Measurements from ENCODE around the gene FEM1A. TPM values are rescaled to one million over a fixed set of nuclear protein-coding genes. Genes with fewer than 3 reads are reported as not detected.
"Not testable (repeated sequence)": the region's sequence is repeated elsewhere in the genome, so short reads cannot be mapped to it uniquely, and the experiment has no call there.

Gene FEM1A
- total RNA-seq, 1 donor: 8.8 TPM

DNA sequence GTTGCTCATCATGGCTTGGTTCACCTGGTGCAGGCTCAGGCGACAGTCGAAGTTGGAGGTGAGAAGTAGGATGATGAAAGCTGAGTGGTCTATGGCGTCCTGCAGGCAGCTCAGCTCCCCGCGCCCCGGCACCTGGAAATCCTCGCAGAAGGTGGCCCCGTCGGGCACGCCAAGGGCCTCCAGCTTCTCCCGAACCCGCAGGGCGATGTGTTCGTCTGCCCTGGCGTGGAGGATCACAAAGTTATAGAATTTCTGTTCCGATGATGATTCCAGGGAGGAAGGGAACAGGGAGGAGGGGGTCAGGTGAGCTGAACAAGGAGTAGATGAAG, 25.4 kb downstream of the FEM1A start:
- DNase-seq (ENCODE audit: low read depth): no peak
- TF ChIP-seq, protein P1, sequence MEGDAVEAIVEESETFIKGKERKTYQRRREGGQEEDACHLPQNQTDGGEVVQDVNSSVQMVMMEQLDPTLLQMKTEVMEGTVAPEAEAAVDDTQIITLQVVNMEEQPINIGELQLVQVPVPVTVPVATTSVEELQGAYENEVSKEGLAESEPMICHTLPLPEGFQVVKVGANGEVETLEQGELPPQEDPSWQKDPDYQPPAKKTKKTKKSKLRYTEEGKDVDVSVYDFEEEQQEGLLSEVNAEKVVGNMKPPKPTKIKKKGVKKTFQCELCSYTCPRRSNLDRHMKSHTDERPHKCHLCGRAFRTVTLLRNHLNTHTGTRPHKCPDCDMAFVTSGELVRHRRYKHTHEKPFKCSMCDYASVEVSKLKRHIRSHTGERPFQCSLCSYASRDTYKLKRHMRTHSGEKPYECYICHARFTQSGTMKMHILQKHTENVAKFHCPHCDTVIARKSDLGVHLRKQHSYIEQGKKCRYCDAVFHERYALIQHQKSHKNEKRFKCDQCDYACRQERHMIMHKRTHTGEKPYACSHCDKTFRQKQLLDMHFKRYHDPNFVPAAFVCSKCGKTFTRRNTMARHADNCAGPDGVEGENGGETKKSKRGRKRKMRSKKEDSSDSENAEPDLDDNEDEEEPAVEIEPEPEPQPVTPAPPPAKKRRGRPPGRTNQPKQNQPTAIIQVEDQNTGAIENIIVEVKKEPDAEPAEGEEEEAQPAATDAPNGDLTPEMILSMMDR (IDR thresholded peaks at IDR 0.05; ENCODE audit: insufficient read depth, low read length): no peak
- H3K4me3 ChIP-seq (ENCODE audit: low read depth, low read length): no peak overlapping the region

DNA sequence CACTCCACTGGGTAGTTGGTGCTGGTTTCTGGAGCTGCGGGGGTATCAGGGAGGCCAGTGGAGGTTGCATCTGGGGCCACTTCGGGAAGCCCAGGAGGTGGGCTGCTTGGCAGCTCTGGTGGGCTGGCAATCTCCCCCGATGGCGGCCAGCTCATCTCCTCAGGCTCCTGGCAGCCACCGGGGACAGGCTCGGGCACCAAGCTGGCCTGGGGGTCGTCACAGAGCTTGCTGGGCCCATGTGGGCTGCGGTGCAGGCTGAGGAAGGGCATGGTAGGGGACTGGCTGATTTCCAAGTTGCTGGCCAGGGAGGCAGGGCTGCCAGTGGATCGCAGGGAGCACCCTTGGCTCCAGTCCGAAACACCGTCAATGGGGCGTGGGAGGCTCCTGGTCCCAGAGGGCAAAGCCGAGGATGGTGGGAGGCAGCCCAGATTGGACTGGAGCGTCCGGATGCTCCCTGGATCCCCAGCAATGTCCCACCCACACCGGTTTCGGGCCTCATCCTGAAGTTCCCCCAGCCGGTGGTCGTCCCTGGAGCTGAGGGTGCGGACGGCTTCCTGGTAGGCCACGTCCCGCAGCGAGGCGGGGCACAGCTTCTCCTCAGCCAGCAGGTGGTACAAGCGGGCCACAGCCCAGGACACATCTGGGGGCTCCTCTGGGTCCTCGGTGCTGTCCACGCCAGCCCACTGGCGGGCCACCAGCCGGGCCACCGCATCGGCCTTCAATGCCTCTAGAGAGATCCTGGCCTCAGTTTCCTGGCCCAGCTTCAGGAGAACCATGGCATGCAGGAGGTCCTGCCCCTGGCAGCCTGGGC, 26.1 kb downstream of the FEM1A start:
- TF ChIP-seq, protein P1 (IDR thresholded peaks at IDR 0.05; ENCODE audit: insufficient read depth, low read length): no peak
- no peak overlapping the region for H3K4me3 ChIP-seq (ENCODE audit: low read depth, low read length)
- no peak for DNase-seq (ENCODE audit: low read depth)

GRCh38 chr19:4821265-4821664, 29.7 kb downstream of the FEM1A start:
- H3K4me3 ChIP-seq (ENCODE audit: low read depth, low read length): no peak overlapping the region
- TF ChIP-seq, protein P1 (IDR thresholded peaks at IDR 0.05; ENCODE audit: insufficient read depth, low read length): no peak
- DNase-seq (ENCODE audit: low read depth): no peak

DNA sequence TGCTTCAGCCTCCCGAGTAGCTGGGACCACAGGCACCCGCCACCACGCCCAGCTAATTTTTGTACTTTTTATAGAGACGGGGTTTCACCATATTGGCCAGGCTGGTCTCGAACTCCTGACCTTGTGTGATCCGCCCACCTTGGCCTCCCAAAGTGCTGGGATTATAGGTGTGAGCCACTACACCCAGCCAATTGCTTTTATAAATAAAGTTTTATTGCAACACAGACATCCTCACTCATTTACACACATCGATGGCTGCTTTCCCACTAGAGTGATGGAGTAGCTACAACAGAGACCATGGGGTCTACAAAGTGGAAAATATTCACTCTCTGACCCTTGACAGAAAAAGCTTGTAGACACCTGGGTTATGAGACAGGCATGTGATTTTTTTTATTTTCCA, 30.8 kb downstream of the FEM1A start:
- not testable (repeated sequence) for DNase-seq (ENCODE audit: low read depth); H3K4me3 ChIP-seq (ENCODE audit: low read depth, low read length)

GRCh38 chr19:4823577-4823976, 32.0 kb downstream of the FEM1A start:
- no peak for DNase-seq (ENCODE audit: low read depth)
- TF ChIP-seq, protein P1 (IDR thresholded peaks at IDR 0.05; ENCODE audit: insufficient read depth, low read length): no peak
- no peak overlapping the region for H3K4me3 ChIP-seq (ENCODE audit: low read depth, low read length)

DNA sequence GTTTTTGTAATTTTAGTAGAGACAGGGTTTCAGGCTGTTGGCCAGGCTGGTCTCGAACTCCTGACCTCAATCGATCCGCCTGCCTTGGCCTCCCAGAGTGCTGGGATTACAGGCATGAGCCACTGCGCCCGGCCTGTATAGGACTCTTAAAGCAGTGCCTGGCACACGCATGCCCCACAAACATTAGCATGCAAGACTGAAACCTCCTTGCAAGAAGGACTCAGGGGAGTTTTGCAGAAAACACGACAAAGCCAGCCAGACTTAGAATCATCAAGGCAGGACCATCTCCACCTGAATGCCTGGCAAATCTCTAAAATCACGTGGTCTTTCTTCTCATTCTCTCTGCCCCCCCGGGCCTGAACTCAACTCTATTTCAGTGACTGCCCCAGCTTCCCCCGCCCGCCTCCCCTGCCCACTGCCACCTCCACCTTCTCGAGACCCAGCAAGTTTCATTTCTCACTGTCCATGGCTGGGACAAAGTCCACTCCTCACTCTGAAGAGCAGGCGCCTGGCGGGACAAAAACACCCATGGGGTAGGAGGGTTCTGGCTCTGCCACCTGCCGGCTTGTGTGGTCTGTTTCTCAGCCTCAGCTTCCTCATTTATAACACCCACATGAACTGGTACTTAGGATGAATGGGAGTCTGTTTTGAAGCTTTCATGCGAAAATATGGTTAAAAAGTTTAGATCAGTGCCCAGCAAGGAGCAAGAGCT, 37.6 kb downstream of the FEM1A start:
- DNase-seq (ENCODE audit: low read depth): no peak
- H3K4me3 ChIP-seq (ENCODE audit: low read depth, low read length): no peak overlapping the region
- TF ChIP-seq, protein P1 (IDR thresholded peaks at IDR 0.05; ENCODE audit: insufficient read depth, low read length): no peak

DNA sequence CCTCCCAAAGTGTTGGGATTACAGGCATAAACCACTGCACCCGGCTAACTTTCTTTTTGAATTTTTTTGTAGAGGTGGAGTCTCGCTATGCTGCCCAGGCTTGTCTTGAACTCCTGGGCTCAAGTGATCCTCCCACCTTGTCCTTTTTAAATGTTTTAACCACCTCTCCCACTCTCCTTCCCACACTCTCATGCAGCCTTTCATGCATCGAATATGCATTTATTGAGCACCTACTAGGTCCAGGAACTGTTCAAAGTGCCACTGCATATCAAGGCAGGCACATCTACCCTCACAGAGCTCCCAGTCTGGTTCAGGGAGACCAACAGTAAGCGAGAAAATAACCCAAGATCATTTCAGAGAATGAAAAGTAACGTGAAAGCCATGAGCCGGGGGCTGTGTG, 38.8 kb downstream of the FEM1A start:
- TF ChIP-seq, protein P1 (IDR thresholded peaks at IDR 0.05; ENCODE audit: insufficient read depth, low read length): no peak
- H3K4me3 ChIP-seq (ENCODE audit: low read depth, low read length): peak overlapping the region; percentile 91
- DNase-seq (ENCODE audit: low read depth): no peak

Measured in fibroblast of the aortic adventitia (primary cell).